GM23248 (cell line): ENCODE results near the gene SH3BP2. TPM values are rescaled to one million over a fixed set of nuclear protein-coding genes. Genes with fewer than 3 reads are reported as not detected.

Source experiments
- DNase-seq: peaks from one replicate; pipeline ENCODE4 v3.0.0-alpha.2; 2015
- H2AFZ ChIP-seq: fragments of 200-600 bp; sonication (generic); 2 replicates; pipeline ENCODE4 v1.6.1; 2016; ENCODE audit warnings: antibody characterized with exemption
- H3F3A ChIP-seq: fragments of 200-600 bp; sonication (generic); 2 replicates; pipeline ENCODE4 v1.6.1; 2016; ENCODE audit warnings: mild to moderate bottlenecking, antibody characterized with exemption, mixed run types; ENCODE audit not compliant: insufficient read depth
- H3K27ac ChIP-seq: fragments of 200-600 bp; sonication (generic); 2 replicates; pipeline ENCODE4 v1.5.1; 2016; ENCODE audit warnings: mild to moderate bottlenecking
- H3K27me3 ChIP-seq: fragments of 200-600 bp; sonication (generic); replicated peaks from 2 replicates; pipeline ENCODE4 v1.6.1; 2016; ENCODE audit warnings: mild to moderate bottlenecking; ENCODE audit not compliant: insufficient read depth
- H3K36me3 ChIP-seq: fragments of 200-600 bp; sonication (generic); 2 replicates; pipeline ENCODE4 v1.6.1; 2016; ENCODE audit warnings: low read depth, mild to moderate bottlenecking
- H3K4me1 ChIP-seq: fragments of 200-600 bp; sonication (generic); 2 replicates; pipeline ENCODE4 v1.6.1; 2016; ENCODE audit warnings: mild to moderate bottlenecking; ENCODE audit not compliant: insufficient read depth
- H3K4me2 ChIP-seq: fragments of 200-600 bp; sonication (generic); one replicate; pipeline ENCODE4 v1.6.1; 2016; ENCODE audit warnings: mild to moderate bottlenecking; ENCODE audit not compliant: unreplicated experiment
- H3K4me3 ChIP-seq: fragments of 200-600 bp; sonication (generic); 2 replicates; pipeline ENCODE4 v1.5.1; 2016; ENCODE audit warnings: mild to moderate bottlenecking
- H3K79me2 ChIP-seq: fragments of 200-600 bp; sonication (generic); 2 replicates; pipeline ENCODE4 v1.6.1; 2016; ENCODE audit warnings: mild to moderate bottlenecking; ENCODE audit not compliant: insufficient read depth
- H3K9ac ChIP-seq: fragments of 200-600 bp; sonication (generic); 2 replicates; pipeline ENCODE4 v1.6.1; 2016; ENCODE audit warnings: mild to moderate bottlenecking
- H3K9me2 ChIP-seq: fragments of 200-600 bp; sonication (generic); 2 replicates; pipeline ENCODE4 v1.6.1; 2016; ENCODE audit warnings: mixed run types, mild to moderate bottlenecking, moderate library complexity; ENCODE audit not compliant: insufficient read depth
- H3K9me3 ChIP-seq: fragments of 200-600 bp; sonication (generic); one replicate; pipeline ENCODE4 v1.6.1; 2017; ENCODE audit warnings: low read depth
- H4K20me1 ChIP-seq: fragments of 200-600 bp; sonication (generic); 2 replicates; pipeline ENCODE4 v1.6.0; 2016; ENCODE audit not compliant: insufficient read depth
- EZH2 ChIP-seq: fragments of 200-600 bp; sonication (generic); IDR thresholded peaks from 2 replicates; pipeline ENCODE4 v1.6.1; 2018; ENCODE audit warnings: antibody characterized with exemption, mild to moderate bottlenecking; ENCODE audit not compliant: insufficient read depth, poor library complexity, severe bottlenecking
- EZH2phosphoT487 ChIP-seq: fragments of 200-600 bp; sonication (generic); IDR thresholded peaks from 2 replicates; pipeline ENCODE4 v1.6.1; 2018; ENCODE audit warnings: antibody characterized with exemption, moderate library complexity, mild to moderate bottlenecking, low read depth; ENCODE audit not compliant: insufficient read depth
- WGBS, 2 experiments: methylation state at CpG; one replicate each; pipeline ENCODE4 v1.1.6; 2015 to 2017; ENCODE audit warnings: low lambda C conversion rate in 2 of 2, low coverage in 1 of 2; ENCODE audit errors: missing lambda C conversion rate in 2 of 2; 5-methylcytosine and 5-hydroxymethylcytosine counted together
- in situ Hi-C: fragments of 300-500 bp; cut with MboI; formaldehyde crosslinking; loops from 2 replicates; pipeline ENCODE4 v1.15.0; 2020
- polyA plus RNA-seq: library from polyadenylated mRNA; unstranded; fragments of >200 nt; fragmentation: Nextera tagmentation; extraction: Ambion mirVana; gene quantifications from 2 replicates; pipeline ENCODE4 v1.2.1, GENCODE V29; 2016
- total RNA-seq: library from RNA; depleted of rRNA; stranded (reverse); fragments of >200 nt; shearing (Covaris generic); gene quantifications from 2 replicates; pipeline ENCODE4 v1.2.3, GENCODE V29; 2014

SH3BP2 gene
- total and polyA plus RNA-seq, 2 experiments from 2014 or later: 20.9 to 31.2 TPM

DNA sequence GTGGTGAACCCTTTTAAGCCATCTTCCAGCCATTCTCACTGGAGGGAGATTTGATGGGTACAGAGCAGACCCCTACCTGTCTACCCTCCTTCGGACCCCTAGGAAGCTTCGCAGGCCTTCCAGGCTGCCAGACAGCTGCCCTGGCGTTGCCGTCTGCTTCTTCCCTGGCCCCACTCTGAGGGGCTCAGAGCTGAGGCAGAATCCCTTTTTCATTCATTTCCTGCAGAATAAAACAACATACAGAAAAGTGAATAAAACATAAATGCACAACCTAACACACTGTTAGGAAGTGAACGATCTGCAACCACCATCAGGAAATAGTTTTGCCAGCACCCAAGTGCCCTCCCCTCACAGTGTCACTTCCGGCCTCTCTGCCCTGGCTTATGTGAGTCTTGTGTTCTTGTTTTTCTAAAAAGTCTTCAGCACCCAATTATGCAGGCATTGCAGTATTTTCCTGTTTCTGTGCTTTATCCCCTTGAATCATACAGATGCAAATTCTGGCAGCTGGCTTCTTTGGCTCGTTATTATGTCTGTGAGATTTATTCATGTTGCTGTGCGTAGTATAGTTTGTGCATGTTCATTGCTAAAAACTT lies 45.1 kb downstream of the SH3BP2 start:
- peaks cover 14% of the 10 kb centered on the region for H3K4me1 ChIP-seq
- peak; percentile 68 for DNase-seq
- no peaks in the 10 kb centered on the region for H3K9me3 ChIP-seq
- peak overlapping the region; percentile 38; the same call in 1 of the 2 replicates for H3K9ac ChIP-seq
- peak overlapping the region; percentile 15 for H3K4me2 ChIP-seq
- no peak overlapping the region for H3K4me3 ChIP-seq
- 32 to 44% methylated on average over 8 of the region's 8 CpGs for WGBS, 2 experiments
- TF ChIP-seq EZH2 (no peak), EZH2phosphoT487 (no peak)
- no peaks in the 10 kb centered on the region for H4K20me1 ChIP-seq
- H3F3A ChIP-seq: peaks cover 17% of the 10 kb centered on the region; the same call in 1 of the 2 replicates
- H3K36me3 ChIP-seq: no peaks in the 10 kb centered on the region; the same call in 1 of the 2 replicates
- peaks cover 12% of the 10 kb centered on the region; the same call in 1 of the 2 replicates for H3K79me2 ChIP-seq
- H3K9me2 ChIP-seq: no peaks in the 10 kb centered on the region
- in situ Hi-C loops: no loop called here
- H3K27me3 ChIP-seq: no peaks in the 10 kb centered on the region
- peak overlapping the region; percentile 38 for H3K27ac ChIP-seq
- peak overlapping the region; percentile 68 for H2AFZ ChIP-seq

DNA sequence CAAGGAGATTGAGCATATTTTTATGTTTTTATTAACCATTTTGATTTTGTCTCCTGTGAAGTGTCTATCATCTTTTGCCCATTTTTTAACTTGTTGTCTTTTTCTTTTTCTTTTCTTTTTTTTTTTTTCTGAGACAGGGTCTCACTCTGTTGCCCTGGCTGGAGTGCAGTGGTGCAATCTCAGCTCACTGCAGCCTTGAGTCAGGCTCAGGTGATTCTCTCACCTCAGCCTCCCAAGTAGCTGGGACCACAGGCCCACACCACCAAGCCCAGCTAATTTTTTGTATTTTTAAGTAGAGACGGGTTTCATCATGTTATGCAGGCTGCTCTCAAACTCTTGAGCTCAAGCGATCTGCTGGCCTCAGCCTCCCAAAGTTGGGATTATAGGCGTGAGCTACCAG lies 46.2 kb downstream of the SH3BP2 start:
- Histone ChIP-seq H3F3A (peaks cover 17% of the 10 kb centered on the region; the same call in 1 of the 2 replicates), H4K20me1 (no peaks in the 10 kb centered on the region), H3K36me3 (no peaks in the 10 kb centered on the region), H3K9me2 (no peaks in the 10 kb centered on the region), H3K79me2 (peaks cover 14% of the 10 kb centered on the region), H3K9ac (no peak overlapping the region), H3K4me3 (no peak overlapping the region), H3K4me1 (peaks cover 14% of the 10 kb centered on the region), H3K9me3 (no peaks in the 10 kb centered on the region), H3K27ac (no peak overlapping the region), H2AFZ (no peak overlapping the region), H3K4me2 (no peak overlapping the region), H3K27me3 (no peaks in the 10 kb centered on the region)
- WGBS, 2 experiments: 95 to 98% methylated on average over 3 of the region's 3 CpGs
- in situ Hi-C loops: no loop called here
- TF ChIP-seq EZH2phosphoT487: no peak
- no peak for TF ChIP-seq EZH2
- no peak for DNase-seq

DNA sequence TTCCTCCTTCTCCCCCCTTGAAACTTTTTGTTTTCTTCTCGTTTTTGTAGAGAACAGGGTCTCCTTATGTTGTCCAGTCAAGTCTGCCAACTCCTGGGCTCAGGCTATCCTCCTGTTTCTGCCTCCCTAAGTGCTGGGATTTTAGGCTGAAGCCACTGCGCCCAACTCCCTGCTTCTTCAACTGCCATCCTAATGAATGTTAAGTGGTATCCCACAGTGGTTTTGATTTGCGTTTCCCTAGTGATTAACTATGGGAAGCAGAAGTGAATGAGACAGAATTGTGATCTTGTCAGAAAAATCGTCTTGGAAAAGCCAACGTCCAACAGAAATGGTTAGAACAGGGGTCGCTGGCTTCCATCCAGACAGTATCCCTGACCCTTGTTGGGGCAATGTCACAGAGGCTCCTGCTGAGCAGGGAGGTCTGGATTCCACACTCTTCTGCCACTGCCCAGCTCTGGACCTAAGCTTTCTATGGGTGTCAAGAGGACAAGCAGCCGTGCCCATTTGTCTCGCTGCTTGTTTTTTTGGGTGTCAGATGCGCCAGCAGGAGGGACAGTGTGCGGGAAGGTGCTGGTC lies 49.9 kb downstream of the SH3BP2 start:
- DNase-seq: peak; percentile 33
- TF ChIP-seq EZH2: no peak
- Histone ChIP-seq H3K4me2 (peak overlapping the region; percentile 82), H3K27ac (peak overlapping the region; percentile 53), H3K9me2 (no peaks in the 10 kb centered on the region), H3K9ac (peak overlapping the region; percentile 92), H3K9me3 (no peaks in the 10 kb centered on the region), H4K20me1 (peaks cover 4% of the 10 kb centered on the region), H3K27me3 (no peaks in the 10 kb centered on the region), H3K4me1 (peaks cover 19% of the 10 kb centered on the region), H3K79me2 (peaks cover 52% of the 10 kb centered on the region), H3K36me3 (no peaks in the 10 kb centered on the region), H2AFZ (peak overlapping the region; percentile 75), H3F3A (peaks cover 18% of the 10 kb centered on the region; the same call in 1 of the 2 replicates), H3K4me3 (peak overlapping the region; percentile 87)
- WGBS, 2 experiments: 16 to 20% methylated on average over 10 of the region's 10 CpGs
- in situ Hi-C loops: no loop called here

DNA sequence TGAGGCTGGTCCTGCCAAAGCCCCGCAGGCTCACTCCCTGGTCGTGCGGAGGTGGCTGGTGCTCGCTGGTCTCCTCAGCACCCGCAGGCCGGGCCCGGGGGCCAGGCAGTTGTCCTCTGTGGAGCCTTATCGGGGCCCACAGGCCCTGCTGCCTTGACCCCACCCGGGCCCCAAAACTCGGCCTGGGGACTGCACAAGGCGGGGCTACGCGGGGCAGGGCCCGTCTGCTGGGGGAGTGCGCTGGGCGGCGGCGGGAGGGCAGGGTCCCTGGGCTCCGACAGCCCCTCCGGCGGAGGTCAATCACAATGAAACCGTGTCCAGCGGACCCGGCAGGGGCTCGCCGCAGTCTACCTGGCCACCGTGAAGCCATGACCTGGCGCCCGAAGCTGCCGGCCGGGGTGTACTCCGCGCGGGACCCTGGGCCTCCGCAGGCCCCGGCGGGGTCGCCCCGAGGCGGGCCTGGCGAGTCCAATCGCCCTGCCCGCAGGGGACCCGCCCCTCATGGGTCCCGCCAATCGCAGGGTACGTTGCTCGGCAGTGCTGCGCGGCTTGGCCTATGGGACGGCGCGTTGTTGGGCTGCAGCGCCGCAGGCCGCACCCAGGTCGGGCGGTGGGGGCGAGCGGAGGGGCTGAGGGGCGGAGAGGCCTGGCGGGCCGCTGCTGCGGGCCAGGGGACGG lies 50.5 kb downstream of the SH3BP2 start, which contains the start of gene ADD1:
TSS of gene ADD1 (plus strand) at position 582 of the 678 bp plus-strand sequence. CDS start 32,072 bp downstream, outside the sequence.
- Histone ChIP-seq H3K4me1 (peaks cover 16% of the 10 kb centered on the region), H4K20me1 (peaks cover 4% of the 10 kb centered on the region), H3K27me3 (no peaks in the 10 kb centered on the region), H3K27ac (peak within 1 kb of the TSS; percentile 53), H3K9me2 (no peaks in the 10 kb centered on the region), H3K79me2 (peaks cover 58% of the 10 kb centered on the region), H3K9ac (peak within 1 kb of the TSS; percentile 92), H3K4me2 (peak within 1 kb of the TSS; percentile 93), H3F3A (peaks cover 18% of the 10 kb centered on the region; the same call in 1 of the 2 replicates), H2AFZ (peak within 1 kb of the TSS; percentile 75), H3K36me3 (no peaks in the 10 kb centered on the region), H3K4me3 (peak within 1 kb of the TSS; percentile 87), H3K9me3 (no peaks in the 10 kb centered on the region)
- peak; percentile 93 for DNase-seq
- in situ Hi-C loops: no loop called here
- TF ChIP-seq EZH2phosphoT487 (no peak), EZH2 (no peak)
- WGBS, 2 experiments: 0 to 2% methylated on average over 30 to 54 of the region's 65 CpGs
